HL-60 (cell line): ENCODE results near the gene WDR43.

Experiments used
- GABPA ChIP-seq: IDR thresholded peaks from 2 replicates; pipeline ENCODE4 v1.6.1; 2012; ENCODE audit warnings: low read depth
- TF ChIP-seq, protein P1 (sequence below): IDR thresholded peaks from one replicate; pipeline ENCODE4 v1.5.1; 2011; ENCODE audit warnings: low read length, control low read depth, inconsistent platforms; ENCODE audit not compliant: insufficient read depth

- TF ChIP-seq, protein P1, sequence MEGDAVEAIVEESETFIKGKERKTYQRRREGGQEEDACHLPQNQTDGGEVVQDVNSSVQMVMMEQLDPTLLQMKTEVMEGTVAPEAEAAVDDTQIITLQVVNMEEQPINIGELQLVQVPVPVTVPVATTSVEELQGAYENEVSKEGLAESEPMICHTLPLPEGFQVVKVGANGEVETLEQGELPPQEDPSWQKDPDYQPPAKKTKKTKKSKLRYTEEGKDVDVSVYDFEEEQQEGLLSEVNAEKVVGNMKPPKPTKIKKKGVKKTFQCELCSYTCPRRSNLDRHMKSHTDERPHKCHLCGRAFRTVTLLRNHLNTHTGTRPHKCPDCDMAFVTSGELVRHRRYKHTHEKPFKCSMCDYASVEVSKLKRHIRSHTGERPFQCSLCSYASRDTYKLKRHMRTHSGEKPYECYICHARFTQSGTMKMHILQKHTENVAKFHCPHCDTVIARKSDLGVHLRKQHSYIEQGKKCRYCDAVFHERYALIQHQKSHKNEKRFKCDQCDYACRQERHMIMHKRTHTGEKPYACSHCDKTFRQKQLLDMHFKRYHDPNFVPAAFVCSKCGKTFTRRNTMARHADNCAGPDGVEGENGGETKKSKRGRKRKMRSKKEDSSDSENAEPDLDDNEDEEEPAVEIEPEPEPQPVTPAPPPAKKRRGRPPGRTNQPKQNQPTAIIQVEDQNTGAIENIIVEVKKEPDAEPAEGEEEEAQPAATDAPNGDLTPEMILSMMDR = no peak
- TF ChIP-seq GABPA = no peak
Observed at GRCh38 chr2:28949617-28950305, 55.3 kb downstream of the WDR43 start.
